KMS-11 (cell line): ENCODE results near the gene NXPH1.

Source experiments
- H2AFZ ChIP-seq: fragments of 200-600 bp; sonication (generic); 2 replicates; pipeline ENCODE4 v1.6.1; 2016; ENCODE audit warnings: antibody characterized with exemption, mixed run types, low read depth
- H3K27ac ChIP-seq: fragments of 200-600 bp; sonication (generic); 2 replicates; pipeline ENCODE4 v1.6.1; 2016; ENCODE audit warnings: mild to moderate bottlenecking, mixed run types
- H3K27me3 ChIP-seq: fragments of 200-600 bp; sonication (generic); 2 replicates; pipeline ENCODE4 v1.6.1; 2017; ENCODE audit warnings: mild to moderate bottlenecking, low read depth, mixed run types, moderate library complexity; ENCODE audit not compliant: insufficient read depth
- H3K36me3 ChIP-seq: fragments of 200-600 bp; sonication (generic); 2 replicates; pipeline ENCODE4 v1.6.1; 2017; ENCODE audit warnings: mild to moderate bottlenecking, mixed run types; ENCODE audit not compliant: insufficient read depth
- H3K4me1 ChIP-seq: fragments of 200-600 bp; sonication (generic); 2 replicates; pipeline ENCODE4 v1.6.1; 2016; ENCODE audit warnings: mild to moderate bottlenecking, low read depth, mixed run types; ENCODE audit not compliant: poor library complexity, severe bottlenecking
- H3K4me2 ChIP-seq: fragments of 200-600 bp; sonication (generic); 2 replicates; pipeline ENCODE4 v1.7.0; 2016; ENCODE audit warnings: mild to moderate bottlenecking, mixed run types
- H3K4me3 ChIP-seq: fragments of 200-600 bp; sonication (generic); IDR thresholded peaks from 2 replicates; pipeline ENCODE4 v1.6.1; 2017; ENCODE audit warnings: low read depth, low read length, mixed read lengths; ENCODE audit not compliant: insufficient read depth
- H3K79me2 ChIP-seq: fragments of 200-600 bp; sonication (generic); 2 replicates; pipeline ENCODE4 v1.6.1; 2016; ENCODE audit warnings: low read depth, mixed run types; ENCODE audit not compliant: insufficient read depth
- H3K9ac ChIP-seq: fragments of 200-600 bp; sonication (generic); 2 replicates; pipeline ENCODE4 v1.6.1; 2016; ENCODE audit warnings: mild to moderate bottlenecking, mixed run types
- H4K20me1 ChIP-seq: fragments of 200-600 bp; sonication (generic); 2 replicates; pipeline ENCODE4 v1.6.1; 2016; ENCODE audit warnings: mild to moderate bottlenecking, mixed run types; ENCODE audit not compliant: insufficient read depth
- CTCF ChIP-seq: fragments of 200-600 bp; sonication (generic); conservative IDR thresholded peaks from 2 replicates; pipeline ENCODE4 v1.6.1; 2017; ENCODE audit warnings: low read depth, mild to moderate bottlenecking, antibody characterized with exemption, low read length, moderate library complexity, mixed read lengths

NXPH1 gene

GRCh38 chr7:8515640-8516185 lies 82.3 kb downstream of the NXPH1 start:
- Histone ChIP-seq H3K4me2 (no peak overlapping the region), H3K4me3 (no peak overlapping the region), H3K27ac (no peak overlapping the region), H3K79me2 (no peaks in the 10 kb centered on the region), H3K4me1 (no peaks in the 10 kb centered on the region), H2AFZ (no peak overlapping the region), H3K36me3 (no peaks in the 10 kb centered on the region), H4K20me1 (no peaks in the 10 kb centered on the region), H3K27me3 (no peaks in the 10 kb centered on the region), H3K9ac (no peak overlapping the region)
- no peak for TF ChIP-seq CTCF

GRCh38 chr7:8516976-8517375 lies 83.6 kb downstream of the NXPH1 start:
- Histone ChIP-seq H4K20me1 (no peaks in the 10 kb centered on the region), H3K9ac (no peak overlapping the region), H2AFZ (no peak overlapping the region), H3K79me2 (no peaks in the 10 kb centered on the region), H3K4me3 (no peak overlapping the region), H3K4me1 (no peaks in the 10 kb centered on the region), H3K36me3 (no peaks in the 10 kb centered on the region), H3K27ac (no peak overlapping the region), H3K27me3 (no peaks in the 10 kb centered on the region), H3K4me2 (no peak overlapping the region)
- no peak for TF ChIP-seq CTCF

- Histone ChIP-seq H3K36me3 (no peaks in the 10 kb centered on the region), H2AFZ (no peak overlapping the region), H4K20me1 (no peaks in the 10 kb centered on the region; the same call in 1 of the 2 replicates), H3K9ac (no peak overlapping the region), H3K79me2 (no peaks in the 10 kb centered on the region), H3K27me3 (no peaks in the 10 kb centered on the region), H3K4me3 (no peak overlapping the region), H3K4me2 (no peak overlapping the region), H3K27ac (no peak overlapping the region), H3K4me1 (no peaks in the 10 kb centered on the region)
- TF ChIP-seq CTCF = no peak
Observed at GRCh38 chr7:8528311-8528710, 94.9 kb downstream of the NXPH1 start.

DNA sequence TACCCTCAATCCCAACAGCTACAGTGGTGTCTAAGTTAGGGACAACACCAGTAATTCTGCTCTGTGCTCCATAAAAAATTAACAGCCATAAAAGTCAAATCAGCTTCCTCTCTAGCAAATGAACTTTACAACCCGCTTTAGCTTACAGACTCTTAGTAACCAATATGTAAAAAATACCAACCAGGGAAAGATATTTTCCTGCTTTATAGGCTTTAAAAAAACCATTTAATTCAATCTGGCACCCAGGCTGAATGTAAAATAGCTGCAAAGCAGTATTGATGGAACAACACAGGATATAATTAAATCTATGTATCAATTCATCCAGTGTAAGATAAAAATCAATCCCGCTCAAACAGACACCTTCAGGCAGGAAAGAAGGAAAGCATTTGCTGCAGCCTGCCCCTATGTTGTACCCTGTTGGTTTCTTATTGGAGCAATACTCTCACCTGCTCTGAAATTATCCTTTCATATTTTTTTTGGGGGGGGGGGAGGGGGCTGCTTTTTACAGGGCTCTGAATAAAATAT lies 98.6 kb downstream of the NXPH1 start:
- H3K9ac ChIP-seq = no peak overlapping the region
- H3K27ac ChIP-seq = no peak overlapping the region
- H3K27me3 ChIP-seq = no peaks in the 10 kb centered on the region
- no peak for TF ChIP-seq CTCF
- no peaks in the 10 kb centered on the region; the same call in 1 of the 2 replicates for H4K20me1 ChIP-seq
- H2AFZ ChIP-seq = no peak overlapping the region
- no peak overlapping the region for H3K4me3 ChIP-seq
- H3K4me1 ChIP-seq = no peaks in the 10 kb centered on the region
- no peaks in the 10 kb centered on the region for H3K36me3 ChIP-seq
- H3K79me2 ChIP-seq = no peaks in the 10 kb centered on the region
- no peak overlapping the region for H3K4me2 ChIP-seq
